Hepatocyte (in vitro differentiated cells): ENCODE data around the gene BTD.

Experiments
- CTCF ChIP-seq: fragments of 200-600 bp; sonication (generic); IDR thresholded peaks from 2 replicates; pipeline ENCODE4 v1.5.1; 2016; ENCODE audit warnings: antibody characterized with exemption, mild to moderate bottlenecking; ENCODE audit not compliant: poor library complexity
- EZH2 ChIP-seq: fragments of 200-600 bp; sonication (generic); IDR thresholded peaks from 2 replicates; pipeline ENCODE4 v1.6.1; 2016; ENCODE audit warnings: antibody characterized with exemption, mild to moderate bottlenecking, borderline replicate concordance

- no peak for TF ChIP-seq CTCF
- TF ChIP-seq EZH2, result no peak
Measured at GRCh38 chr3:15551902-15552301, 49.6 kb upstream of the BTD start.
